ENCODE results near the gene ESAM.
A peak's percentile ranks its signal among the peaks of the same experiment; 100 is the strongest.
"Not testable (repeated sequence)": the region's sequence is repeated elsewhere in the genome, so short reads cannot be mapped to it uniquely, and the experiment has no call there.

The ESAM gene

GRCh38 chr11:124776865-124777645 lies 15.0 kb upstream of the ESAM start:
- ATAC-seq (no peak), DNase-seq (no peak)

GRCh38 chr11:124770959-124771358 lies 8.9 kb upstream of the ESAM start:
- ATAC-seq, DNase-seq: not testable (repeated sequence)

- DNase-seq (no peak), ATAC-seq (no peak)
Measured at GRCh38 chr11:124769806-124770774, 8.0 kb upstream of the ESAM start.

GRCh38 chr11:124768914-124769313 lies 6.8 kb upstream of the ESAM start:
- no peak for DNase-seq
- ATAC-seq = no peak

GRCh38 chr11:124766156-124766555 lies 4.1 kb upstream of the ESAM start:
- DNase-seq (no peak), ATAC-seq (no peak)

- DNase-seq = peak; percentile 90
- peak; percentile 22 for ATAC-seq
Measured at GRCh38 chr11:124763156-124763947, 1.3 kb upstream of the ESAM start.

- no peak for DNase-seq
Measured at GRCh38 chr11:124762624-124763155, 600 bp upstream of the ESAM start.

GRCh38 chr11:124761301-124762104 lies 587 bp downstream of the ESAM start:
- no peak for ATAC-seq
- peak; percentile 42 for DNase-seq

More at GRCh38 chr11:124762624-124763155, 600 bp upstream of the ESAM start:
- ATAC-seq = peak; percentile 11

GRCh38 chr11:124760806-124761205 lies 1.3 kb downstream of the ESAM start:
- DNase-seq = no peak

GRCh38 chr11:124760205-124760652 lies 1.9 kb downstream of the ESAM start:
- ATAC-seq (no peak), DNase-seq (no peak)

More at GRCh38 chr11:124760806-124761205, 1.3 kb downstream of the ESAM start:
- no peak for ATAC-seq

GRCh38 chr11:124759266-124760204 lies 2.6 kb downstream of the ESAM start:
- DNase-seq = no peak
- ATAC-seq = no peak

- peak; percentile 59 for ATAC-seq
- peak; percentile 77 for DNase-seq
Measured at GRCh38 chr11:124758355-124759265, 3.5 kb downstream of the ESAM start.

- ATAC-seq (no peak), DNase-seq (no peak)
Measured at GRCh38 chr11:124757320-124757719, 4.8 kb downstream of the ESAM start.

GRCh38 chr11:124756753-124757227 lies 5.3 kb downstream of the ESAM start:
- no peak for DNase-seq
- no peak for ATAC-seq

GRCh38 chr11:124756033-124756752 lies 5.9 kb downstream of the ESAM start:
- ATAC-seq = no peak
- no peak for DNase-seq

- DNase-seq (no peak), ATAC-seq (no peak)
Measured at GRCh38 chr11:124754710-124755109, 7.4 kb downstream of the ESAM start.

- ATAC-seq = no peak
- DNase-seq = no peak
Measured at GRCh38 chr11:124754309-124754708, 7.8 kb downstream of the ESAM start.

GRCh38 chr11:124753624-124754023 lies 8.5 kb downstream of the ESAM start:
- ATAC-seq = no peak
- DNase-seq = no peak
